MCF 10A (cell line): ENCODE data around the gene ANKRD18B. TPM values are rescaled to one million over a fixed set of nuclear protein-coding genes. Genes with fewer than 3 reads are reported as not detected.
A peak's percentile ranks its signal among the peaks of the same experiment; 100 is the strongest.
"Not testable (repeated sequence)": the region's sequence is repeated elsewhere in the genome, so short reads cannot be mapped to it uniquely, and the experiment has no call there.

Source experiments
- BruUV-seq: library from RNA; stranded (reverse); fragments of 400-500 nt; replicated peaks from 2 replicates; lab custom pipeline; 2021; lab: Mats Ljungman, UMichigan
- CTCF ChIA-PET: fragments of 300-600 bp; sonication (Branson Sonifier 250); formaldehyde crosslinking; extraction: SDS; loops from one replicate; lab custom pipeline; 2021; ENCODE audit warnings: antibody characterized with exemption, inconsistent platforms; lab: Yijun Ruan, JAX
- POLR2A ChIA-PET: fragments of 300-600, 350-650 bp; sonication (Branson Sonifier 250); formaldehyde crosslinking; extraction: SDS; loops from one replicate; lab custom pipeline; 2020; ENCODE audit warnings: antibody characterized with exemption, inconsistent platforms; lab: Yijun Ruan, JAX
- DNase-seq: peaks from one replicate; pipeline ENCODE4 v3.0.0-alpha.2; 2018; ENCODE audit not compliant: unreplicated experiment
- H3K27ac Mint-ChIP-seq: one replicate; pipeline ENCODE4 v1.8.0; 2022; ENCODE audit warnings: mild to moderate bottlenecking, low read depth, mixed read lengths; ENCODE audit not compliant: unreplicated experiment
- H3K27me3 Mint-ChIP-seq: one replicate; pipeline ENCODE4 v1.8.0; 2022; ENCODE audit warnings: mixed read lengths; ENCODE audit not compliant: insufficient read depth, unreplicated experiment
- H3K36me3 Mint-ChIP-seq: one replicate; pipeline ENCODE4 v1.8.0; 2022; ENCODE audit warnings: mild to moderate bottlenecking, moderate library complexity, mixed read lengths; ENCODE audit not compliant: insufficient read depth, unreplicated experiment
- H3K4me1 Mint-ChIP-seq: one replicate; pipeline ENCODE4 v1.8.0; 2022; ENCODE audit warnings: mixed read lengths; ENCODE audit not compliant: insufficient read depth, unreplicated experiment
- H3K4me3 Mint-ChIP-seq: one replicate; pipeline ENCODE4 v1.8.0; 2022; ENCODE audit warnings: mild to moderate bottlenecking, moderate library complexity, mixed read lengths; ENCODE audit not compliant: unreplicated experiment
- H3K9me3 Mint-ChIP-seq: one replicate; pipeline ENCODE4 v1.8.0; 2022; ENCODE audit warnings: mixed read lengths; ENCODE audit not compliant: unreplicated experiment
- intact Hi-C: fragments of 100-400 bp; cut with micrococcal nuclease; formaldehyde crosslinking; loops from 2 replicates; pipeline ENCODE4 v1.14.1; 2022
- total RNA-seq: library from RNA; stranded (reverse); gene quantifications from 2 replicates; pipeline ENCODE4 v1.2.3, GENCODE V29; 2022
- TF ChIP-seq, protein P1 (sequence below): fragments of 200-600 bp; IDR thresholded peaks from one replicate; pipeline ENCODE4 v1.8.0; 2022; ENCODE audit warnings: antibody characterized with exemption, mild to moderate bottlenecking; ENCODE audit not compliant: unreplicated experiment

ANKRD18B gene
- total RNA-seq, 1 experiment from 2014 or later = 13.0 TPM

GRCh38 chr9:33535541-33535940 lies 11.5 kb downstream of the ANKRD18B start:
- no peaks in the 10 kb centered on the region for H3K9me3 Mint-ChIP-seq
- CTCF ChIA-PET = interaction anchor here (0.6 kb wide), 1 partner anchor 1679 kb away, joined by 4 read pairs; no protein-coding TSS in a partner anchor
- H3K4me3 Mint-ChIP-seq = no peak overlapping the region
- H3K27me3 Mint-ChIP-seq = no peaks in the 10 kb centered on the region
- no peak for DNase-seq
- no peak overlapping the region for H3K27ac Mint-ChIP-seq
- no TSS peak for BruUV-seq
- TF ChIP-seq, protein P1, sequence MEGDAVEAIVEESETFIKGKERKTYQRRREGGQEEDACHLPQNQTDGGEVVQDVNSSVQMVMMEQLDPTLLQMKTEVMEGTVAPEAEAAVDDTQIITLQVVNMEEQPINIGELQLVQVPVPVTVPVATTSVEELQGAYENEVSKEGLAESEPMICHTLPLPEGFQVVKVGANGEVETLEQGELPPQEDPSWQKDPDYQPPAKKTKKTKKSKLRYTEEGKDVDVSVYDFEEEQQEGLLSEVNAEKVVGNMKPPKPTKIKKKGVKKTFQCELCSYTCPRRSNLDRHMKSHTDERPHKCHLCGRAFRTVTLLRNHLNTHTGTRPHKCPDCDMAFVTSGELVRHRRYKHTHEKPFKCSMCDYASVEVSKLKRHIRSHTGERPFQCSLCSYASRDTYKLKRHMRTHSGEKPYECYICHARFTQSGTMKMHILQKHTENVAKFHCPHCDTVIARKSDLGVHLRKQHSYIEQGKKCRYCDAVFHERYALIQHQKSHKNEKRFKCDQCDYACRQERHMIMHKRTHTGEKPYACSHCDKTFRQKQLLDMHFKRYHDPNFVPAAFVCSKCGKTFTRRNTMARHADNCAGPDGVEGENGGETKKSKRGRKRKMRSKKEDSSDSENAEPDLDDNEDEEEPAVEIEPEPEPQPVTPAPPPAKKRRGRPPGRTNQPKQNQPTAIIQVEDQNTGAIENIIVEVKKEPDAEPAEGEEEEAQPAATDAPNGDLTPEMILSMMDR = no peak
- POLR2A ChIA-PET = interaction anchor here (1.9 kb wide), 1 partner anchor 11 kb away, joined by 8 read pairs; the partner anchor contains the start of gene ANKRD18B
- no peaks in the 10 kb centered on the region for H3K4me1 Mint-ChIP-seq
- peaks cover 4% of the 10 kb centered on the region for H3K36me3 Mint-ChIP-seq
- intact Hi-C loops = no loop called here

GRCh38 chr9:33543463-33543862 lies 19.4 kb downstream of the ANKRD18B start:
- H3K4me1 Mint-ChIP-seq, H3K27me3 Mint-ChIP-seq, intact Hi-C loops, POLR2A ChIA-PET, H3K4me3 Mint-ChIP-seq, CTCF ChIA-PET, H3K27ac Mint-ChIP-seq, DNase-seq, BruUV-seq, H3K9me3 Mint-ChIP-seq: not testable (repeated sequence)
- H3K36me3 Mint-ChIP-seq = peaks cover 14% of the 10 kb centered on the region

GRCh38 chr9:33545715-33546114 lies 21.7 kb downstream of the ANKRD18B start:
- H3K27ac Mint-ChIP-seq, H3K27me3 Mint-ChIP-seq, H3K9me3 Mint-ChIP-seq, DNase-seq, POLR2A ChIA-PET, H3K4me1 Mint-ChIP-seq, CTCF ChIA-PET, H3K4me3 Mint-ChIP-seq, intact Hi-C loops, BruUV-seq: not testable (repeated sequence)
- H3K36me3 Mint-ChIP-seq = peaks cover 13% of the 10 kb centered on the region

GRCh38 chr9:33548816-33549215 lies 24.8 kb downstream of the ANKRD18B start:
- H3K9me3 Mint-ChIP-seq, H3K4me1 Mint-ChIP-seq, CTCF ChIA-PET, H3K4me3 Mint-ChIP-seq, intact Hi-C loops, BruUV-seq, H3K27me3 Mint-ChIP-seq, H3K36me3 Mint-ChIP-seq: not testable (repeated sequence)
- H3K27ac Mint-ChIP-seq = peak overlapping the region; percentile 36
- DNase-seq = peak; percentile 12
- POLR2A ChIA-PET = interaction anchor here (0.7 kb wide), 1 partner anchor 231 kb away, joined by 3 read pairs; no protein-coding TSS in a partner anchor

DNA sequence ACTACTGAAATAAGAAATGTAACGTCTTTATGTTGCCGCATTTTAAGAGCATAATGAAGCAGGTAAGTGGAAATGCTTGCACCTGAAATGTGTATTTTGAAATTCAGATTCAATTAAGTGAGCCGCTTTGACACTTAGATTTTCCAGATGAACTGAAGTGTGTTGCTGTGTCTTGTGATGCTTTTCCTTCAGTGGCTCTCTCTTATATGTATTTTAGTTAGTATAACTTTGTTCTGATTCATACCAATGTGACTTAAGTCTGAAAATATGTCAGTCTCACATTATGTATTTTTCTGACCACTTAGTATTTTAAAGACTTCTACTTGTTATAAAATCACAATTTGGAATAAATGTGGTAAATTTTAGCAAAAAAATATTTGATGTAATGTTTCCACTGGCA lies 25.4 kb downstream of the ANKRD18B start:
- H3K4me3 Mint-ChIP-seq, H3K4me1 Mint-ChIP-seq, H3K36me3 Mint-ChIP-seq, intact Hi-C loops, H3K27me3 Mint-ChIP-seq, DNase-seq, H3K9me3 Mint-ChIP-seq, POLR2A ChIA-PET, BruUV-seq: not testable (repeated sequence)
- CTCF ChIA-PET = interaction anchor here (0.7 kb wide), 1 partner anchor 78 kb away, joined by 3 read pairs; no protein-coding TSS in a partner anchor
- H3K27ac Mint-ChIP-seq = peak overlapping the region; percentile 36

DNA sequence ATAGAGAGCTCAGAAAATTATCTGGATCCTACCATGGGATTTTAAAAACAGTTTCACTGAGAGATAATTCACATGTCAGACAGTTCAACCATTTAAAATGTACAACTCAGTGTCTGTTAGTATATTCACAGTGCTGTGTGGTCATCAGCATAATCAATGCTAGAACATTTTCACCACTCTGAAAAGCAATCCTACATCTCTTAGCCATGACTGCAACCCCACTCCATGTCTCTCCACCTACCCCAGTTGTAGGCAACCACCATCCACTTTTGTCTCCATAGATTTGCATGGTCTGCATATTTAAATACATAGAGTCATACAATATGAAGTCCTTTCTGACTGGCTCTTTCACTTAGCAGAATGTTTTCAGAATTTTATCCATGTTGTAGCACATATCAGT lies 27.1 kb downstream of the ANKRD18B start:
- H3K36me3 Mint-ChIP-seq, H3K27me3 Mint-ChIP-seq, H3K4me3 Mint-ChIP-seq, intact Hi-C loops, BruUV-seq, DNase-seq, H3K27ac Mint-ChIP-seq, CTCF ChIA-PET, H3K9me3 Mint-ChIP-seq, H3K4me1 Mint-ChIP-seq: not testable (repeated sequence)
- POLR2A ChIA-PET = interaction anchor here (0.9 kb wide), 1 partner anchor 27 kb away, joined by 4 read pairs; no protein-coding TSS in a partner anchor

DNA sequence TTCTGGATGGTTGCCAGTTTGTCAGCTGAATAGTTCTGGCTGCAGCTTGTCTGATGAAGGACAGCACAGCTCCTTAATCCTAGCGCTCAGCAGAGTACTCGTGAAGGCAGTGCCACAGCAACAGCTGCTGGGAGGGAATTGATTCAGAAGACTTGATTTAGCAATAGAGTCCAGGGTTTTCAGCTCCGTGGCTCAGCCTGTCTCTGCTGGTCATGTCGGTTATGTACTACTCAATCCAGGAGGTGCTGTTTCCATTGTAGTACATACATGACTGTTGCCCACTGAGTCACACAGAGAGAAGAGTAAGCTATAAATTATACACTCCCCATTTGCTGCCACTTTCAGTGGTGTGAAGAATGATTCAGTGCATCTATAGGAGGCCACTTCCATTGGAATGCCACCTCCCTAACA lies 28.3 kb downstream of the ANKRD18B start:
- intact Hi-C loops, H3K27me3 Mint-ChIP-seq, BruUV-seq, H3K9me3 Mint-ChIP-seq, H3K4me3 Mint-ChIP-seq, H3K36me3 Mint-ChIP-seq, H3K4me1 Mint-ChIP-seq, H3K27ac Mint-ChIP-seq, CTCF ChIA-PET: not testable (repeated sequence)
- POLR2A ChIA-PET = interaction anchor here (0.9 kb wide), 1 partner anchor 28 kb away, joined by 4 read pairs; no protein-coding TSS in a partner anchor
- peak; percentile 44 for DNase-seq

- H3K9me3 Mint-ChIP-seq, POLR2A ChIA-PET, H3K27me3 Mint-ChIP-seq, intact Hi-C loops, BruUV-seq, H3K4me3 Mint-ChIP-seq, H3K36me3 Mint-ChIP-seq: not testable (repeated sequence)
- peaks cover 13% of the 10 kb centered on the region for H3K4me1 Mint-ChIP-seq
- CTCF ChIA-PET = interaction anchor here (0.7 to 1.2 kb wide), 2 partner anchors 160 to 162 kb away, joined by 3 to 4 read pairs; no protein-coding TSS in a partner anchor
- peak; percentile 20 for DNase-seq
- peak overlapping the region; percentile 77 for H3K27ac Mint-ChIP-seq
Measured at GRCh38 chr9:33560217-33560616, 36.2 kb downstream of the ANKRD18B start.
